ENCODE data around the gene WFDC12. TPM values are rescaled to one million over a fixed set of nuclear protein-coding genes. Genes with fewer than 3 reads are reported as not detected.

WFDC12 gene
- total and polyA plus RNA-seq, 2 donors (not counting 3 experiments of a cell fraction or from before 2014, with no cell fraction given): not detected

- TF ChIP-seq POLR2AphosphoS5 (IDR thresholded peaks at IDR 0.05; ENCODE audit: insufficient read depth, low read depth, low read length): no peak
- no peak for TF ChIP-seq CTCF (IDR thresholded peaks at IDR 0.05; ENCODE audit: extremely low read depth in 1 of 2, insufficient read depth in 1 of 2, low read depth in 1 of 2, low read length in 2 of 2)
- no peak for TF ChIP-seq FOS (IDR thresholded peaks at IDR 0.05; ENCODE audit: borderline replicate concordance, insufficient read depth, low read length)
- TF ChIP-seq EZH2 (IDR thresholded peaks at IDR 0.05; ENCODE audit: borderline replicate concordance, low read depth, low read length, severe bottlenecking): no peak
- TF ChIP-seq GATA2 (IDR thresholded peaks at IDR 0.05; ENCODE audit: insufficient read depth, insufficient read length, low read depth, low read length): no peak
- no peak for TF ChIP-seq POLR2A (IDR thresholded peaks at IDR 0.05; ENCODE audit: low read depth, low read length)
- TF ChIP-seq MYC (IDR thresholded peaks at IDR 0.05; ENCODE audit: low read depth, low read length): no peak
- no peak for TF ChIP-seq JUN (IDR thresholded peaks at IDR 0.05; ENCODE audit: borderline replicate concordance, insufficient read depth, insufficient read length, low read depth)
- TF ChIP-seq, protein P1, sequence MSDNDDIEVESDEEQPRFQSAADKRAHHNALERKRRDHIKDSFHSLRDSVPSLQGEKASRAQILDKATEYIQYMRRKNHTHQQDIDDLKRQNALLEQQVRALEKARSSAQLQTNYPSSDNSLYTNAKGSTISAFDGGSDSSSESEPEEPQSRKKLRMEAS (IDR thresholded peaks at IDR 0.05; ENCODE audit: insufficient read depth, insufficient read length): no peak
- H3K27me3 ChIP-seq (ENCODE audit: control insufficient read depth in 2 of 2, insufficient read depth in 2 of 2, low read length in 2 of 2): no peaks in the 10 kb centered on the region
- no peak overlapping the region for H3K4me3 ChIP-seq (replicated peaks in 1 of 3; ENCODE audit: insufficient read depth in 1 of 3, low read depth in 1 of 3, low read length in 3 of 3)
- no peak overlapping the region for H3K4me2 ChIP-seq (ENCODE audit: insufficient read depth, low read length)
- ChIA-PET POLR2A (no interaction called here), CTCF (no interaction called here)
- no peaks in the 10 kb centered on the region for H4K20me1 ChIP-seq (replicated peaks; ENCODE audit: control insufficient read depth, extremely low read depth, insufficient read depth, low read length)
- no peaks in the 10 kb centered on the region for H3K9me1 ChIP-seq (replicated peaks; ENCODE audit: control insufficient read depth, extremely low read depth, insufficient read depth, low read length)
- intact Hi-C loops (cut with micrococcal nuclease): no loop called here
- H3K9ac ChIP-seq (replicated peaks; ENCODE audit: extremely low read depth, insufficient read depth, low read length): no peak overlapping the region
- H2AFZ ChIP-seq (ENCODE audit: low read depth, low read length): no peak overlapping the region
- no TSS peak for BruUV-seq (replicated peaks)
- DNase-seq (ENCODE audit: low read depth, low spot score): no peak
- no peaks in the 10 kb centered on the region for H3K79me2 ChIP-seq (ENCODE audit: control insufficient read depth, insufficient read depth, low read length)
- no peaks in the 10 kb centered on the region for H3K9me3 ChIP-seq (replicated peaks; ENCODE audit: control insufficient read depth, insufficient read depth, low read length)
- H3K36me3 ChIP-seq (ENCODE audit: control insufficient read depth in 2 of 2, extremely low read depth in 1 of 2, insufficient read depth in 2 of 2, low read length in 2 of 2): no peaks in the 10 kb centered on the region
- dilution Hi-C loops (cut with MboI; ENCODE audit: extremely low pct_ligation_motif_present, low sequenced_read_pairs): no loop called here
- H3K4me1 ChIP-seq (ENCODE audit: control insufficient read depth, extremely low read depth, insufficient read depth, low read length): no peaks in the 10 kb centered on the region
- H3K27ac ChIP-seq (ENCODE audit: insufficient read depth, low read depth, low read length): no peak overlapping the region
- no peak for FAIRE-seq
Measured at GRCh38 chr20:45152405-45152804, 28.1 kb upstream of the WFDC12 start.

All from endothelial cell of umbilical vein (primary cell).